ENCODE measurements around the gene ANTXR1. TPM values are rescaled to one million over a fixed set of nuclear protein-coding genes. Genes with fewer than 3 reads are reported as not detected.

ANTXR1 gene
- total RNA-seq, 1 experiment from 2014 or later = 37.3 TPM

DNA sequence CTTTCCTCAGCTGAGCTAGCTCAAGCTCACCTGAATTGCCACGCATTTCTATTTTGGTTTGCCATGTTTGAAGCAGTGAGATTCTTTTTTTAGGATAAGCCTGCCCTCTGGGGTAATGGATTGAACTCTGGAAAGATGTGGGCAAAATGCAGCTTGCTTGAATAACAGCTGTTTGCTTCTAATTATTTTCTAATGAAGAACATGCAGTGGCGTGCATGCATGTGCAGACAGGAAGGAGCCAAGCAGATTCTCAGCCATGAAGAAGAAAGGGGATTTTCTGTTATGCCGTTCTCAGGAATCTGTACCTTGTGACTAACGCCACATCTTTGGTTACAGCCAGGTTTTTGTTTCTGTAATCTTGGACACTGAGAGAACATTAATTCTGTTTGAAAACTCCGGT, 171.2 kb downstream of the ANTXR1 start:
- no peak overlapping the region for H3K27ac Mint-ChIP-seq
- no peaks in the 10 kb centered on the region for H3K9me3 Mint-ChIP-seq
- no peaks in the 10 kb centered on the region for H3K27me3 ChIP-seq (ENCODE audit: insufficient read depth, low read length)
- no peaks in the 10 kb centered on the region for H3K27me3 Mint-ChIP-seq (ENCODE audit: low read depth)
- no peak overlapping the region for H2BK5ac ChIP-seq (ENCODE audit: insufficient read length, low read length)
- H3K36me3 Mint-ChIP-seq (ENCODE audit: insufficient read depth in 1 of 3, low read depth in 3 of 3) = peaks cover 20 to 28% (median 21%) of the 10 kb centered on the region in 3 experiments
- no peak overlapping the region for H3K9ac ChIP-seq (ENCODE audit: extremely low read depth, insufficient read length, low read length)
- H4K91ac ChIP-seq (ENCODE audit: insufficient read length, low read depth, low read length) = no peak overlapping the region
- DNase-seq = no peak
- no peak overlapping the region for H2BK20ac ChIP-seq (ENCODE audit: low read depth, low read length, poor library complexity, severe bottlenecking)
- H4K20me1 ChIP-seq (ENCODE audit: control insufficient read depth, insufficient read depth, insufficient read length) = no peaks in the 10 kb centered on the region
- no peaks in the 10 kb centered on the region for H3K9me3 ChIP-seq (ENCODE audit: control insufficient read depth, low read depth, low read length)
- TF ChIP-seq, protein P1, sequence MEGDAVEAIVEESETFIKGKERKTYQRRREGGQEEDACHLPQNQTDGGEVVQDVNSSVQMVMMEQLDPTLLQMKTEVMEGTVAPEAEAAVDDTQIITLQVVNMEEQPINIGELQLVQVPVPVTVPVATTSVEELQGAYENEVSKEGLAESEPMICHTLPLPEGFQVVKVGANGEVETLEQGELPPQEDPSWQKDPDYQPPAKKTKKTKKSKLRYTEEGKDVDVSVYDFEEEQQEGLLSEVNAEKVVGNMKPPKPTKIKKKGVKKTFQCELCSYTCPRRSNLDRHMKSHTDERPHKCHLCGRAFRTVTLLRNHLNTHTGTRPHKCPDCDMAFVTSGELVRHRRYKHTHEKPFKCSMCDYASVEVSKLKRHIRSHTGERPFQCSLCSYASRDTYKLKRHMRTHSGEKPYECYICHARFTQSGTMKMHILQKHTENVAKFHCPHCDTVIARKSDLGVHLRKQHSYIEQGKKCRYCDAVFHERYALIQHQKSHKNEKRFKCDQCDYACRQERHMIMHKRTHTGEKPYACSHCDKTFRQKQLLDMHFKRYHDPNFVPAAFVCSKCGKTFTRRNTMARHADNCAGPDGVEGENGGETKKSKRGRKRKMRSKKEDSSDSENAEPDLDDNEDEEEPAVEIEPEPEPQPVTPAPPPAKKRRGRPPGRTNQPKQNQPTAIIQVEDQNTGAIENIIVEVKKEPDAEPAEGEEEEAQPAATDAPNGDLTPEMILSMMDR (conservative IDR thresholded peaks at IDR 0.05) = no peak
- no peak overlapping the region for H3K56ac ChIP-seq (ENCODE audit: insufficient read length, low read depth, low read length)
- H3K4me2 ChIP-seq (ENCODE audit: insufficient read depth, insufficient read length, low read length) = no peak overlapping the region
- H4K5ac ChIP-seq (ENCODE audit: insufficient read length, low read depth, low read length) = no peak overlapping the region
- no peak overlapping the region for H3T11ph ChIP-seq (ENCODE audit: low read length)
- H4K8ac ChIP-seq (replicated peaks; ENCODE audit: insufficient read length, low read depth, low read length) = no peak overlapping the region
- no peak overlapping the region for H2AK5ac ChIP-seq (ENCODE audit: insufficient read length, low read length)
- no peak overlapping the region for H3K14ac ChIP-seq (ENCODE audit: insufficient read depth, low read length)
- no peak overlapping the region for H2BK15ac ChIP-seq (ENCODE audit: low read depth, low read length)
- no peak overlapping the region for H3K27ac ChIP-seq (ENCODE audit: insufficient read length, low read depth, low read length)
- no peak overlapping the region for H2AFZ ChIP-seq (ENCODE audit: low read length)
- H3K23ac ChIP-seq (ENCODE audit: insufficient read length, low read depth, low read length) = no peak overlapping the region
- H3K4me1 Mint-ChIP-seq = peaks cover 10 to 11% of the 10 kb centered on the region in 2 experiments
- WGBS (ENCODE audit: extremely low coverage, insufficient read length, low lambda C conversion rate) = no CpG with 5 or more reads among the region's 5 CpGs
- H3K23me2 ChIP-seq (ENCODE audit: insufficient read length, low read depth, low read length, poor library complexity, severe bottlenecking) = no peaks in the 10 kb centered on the region
- no peak overlapping the region for H3K4me3 Mint-ChIP-seq
- no peak overlapping the region for H3K18ac ChIP-seq (ENCODE audit: insufficient read length, low read depth, low read length)
- H3K79me1 ChIP-seq (ENCODE audit: insufficient read depth, low read depth, low read length, poor library complexity, severe bottlenecking) = no peaks in the 10 kb centered on the region
- H3K4ac ChIP-seq (ENCODE audit: low read depth, low read length) = no peak overlapping the region
- no peaks in the 10 kb centered on the region for H3K4me1 ChIP-seq (ENCODE audit: insufficient read depth, low read length)
- H2BK12ac ChIP-seq (ENCODE audit: insufficient read length, low read depth, low read length) = no peak overlapping the region
- no peaks in the 10 kb centered on the region for H3K79me2 ChIP-seq (ENCODE audit: insufficient read depth, low read length)
- no peak overlapping the region for H2BK120ac ChIP-seq (ENCODE audit: low read depth, low read length, poor library complexity, severe bottlenecking)
